ENCODE results near the gene ARF4. TPM values are rescaled to one million over a fixed set of nuclear protein-coding genes. Genes with fewer than 3 reads are reported as not detected.

The ARF4 gene
- total RNA-seq, 2 donors from 2014 or later = 213 to 250 TPM

DNA sequence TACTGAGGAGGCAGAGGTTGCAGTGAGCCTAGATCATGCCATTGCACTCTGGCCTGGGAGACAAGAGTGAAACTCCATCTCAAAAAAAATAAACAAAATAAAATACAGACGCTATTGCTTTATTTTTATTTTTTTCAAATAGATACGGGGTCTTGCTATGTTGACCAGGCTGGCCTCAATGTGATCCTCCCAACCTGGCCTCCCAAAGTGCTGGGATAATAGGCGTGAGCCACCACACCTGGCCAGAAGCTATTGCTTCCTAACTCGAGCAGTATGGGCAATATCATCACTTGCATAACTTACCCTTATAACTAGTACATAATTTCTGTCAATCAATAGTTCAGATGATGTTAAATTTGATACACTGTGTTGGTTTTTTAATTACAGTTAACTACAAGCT is 3.0 kb downstream of the ARF4 start:
- H3K4me1 ChIP-seq = peaks cover 8% of the 10 kb centered on the region

DNA sequence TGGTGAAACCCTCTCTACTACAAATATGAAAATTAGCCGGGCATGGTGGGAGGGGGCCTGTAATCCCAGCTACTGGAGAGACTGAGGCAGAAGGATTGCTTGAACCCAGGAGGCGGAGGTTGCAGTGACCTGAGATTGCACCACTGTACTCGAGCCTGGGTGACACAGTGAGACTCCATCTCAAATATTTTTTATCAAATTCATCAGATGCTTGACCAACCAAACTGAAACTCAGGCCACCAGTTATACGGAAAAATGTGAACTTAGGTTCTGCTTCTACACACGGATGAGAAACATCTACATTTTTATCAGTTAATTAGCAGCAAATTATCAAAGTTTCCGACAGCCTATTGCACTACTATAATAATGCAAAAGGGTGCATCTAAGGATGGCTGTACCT is 4.8 kb downstream of the ARF4 start:
- H3K4me1 ChIP-seq = peaks cover 8% of the 10 kb centered on the region
- intact Hi-C loops (cut with DNase I) = loop anchor here (10.0 kb wide), 1 partner anchor 162 kb away; the partner anchor contains the start of gene SLMAP
- no peaks in the 10 kb centered on the region for H3K9me3 ChIP-seq
- no peak overlapping the region for H3K27ac ChIP-seq
- no peaks in the 10 kb centered on the region for H3K36me3 ChIP-seq
- no peak for DNase-seq
- no peak overlapping the region for H3K9ac ChIP-seq (ENCODE audit: low read depth in 2 of 2, low read length in 2 of 2)
- TF ChIP-seq, protein P1, sequence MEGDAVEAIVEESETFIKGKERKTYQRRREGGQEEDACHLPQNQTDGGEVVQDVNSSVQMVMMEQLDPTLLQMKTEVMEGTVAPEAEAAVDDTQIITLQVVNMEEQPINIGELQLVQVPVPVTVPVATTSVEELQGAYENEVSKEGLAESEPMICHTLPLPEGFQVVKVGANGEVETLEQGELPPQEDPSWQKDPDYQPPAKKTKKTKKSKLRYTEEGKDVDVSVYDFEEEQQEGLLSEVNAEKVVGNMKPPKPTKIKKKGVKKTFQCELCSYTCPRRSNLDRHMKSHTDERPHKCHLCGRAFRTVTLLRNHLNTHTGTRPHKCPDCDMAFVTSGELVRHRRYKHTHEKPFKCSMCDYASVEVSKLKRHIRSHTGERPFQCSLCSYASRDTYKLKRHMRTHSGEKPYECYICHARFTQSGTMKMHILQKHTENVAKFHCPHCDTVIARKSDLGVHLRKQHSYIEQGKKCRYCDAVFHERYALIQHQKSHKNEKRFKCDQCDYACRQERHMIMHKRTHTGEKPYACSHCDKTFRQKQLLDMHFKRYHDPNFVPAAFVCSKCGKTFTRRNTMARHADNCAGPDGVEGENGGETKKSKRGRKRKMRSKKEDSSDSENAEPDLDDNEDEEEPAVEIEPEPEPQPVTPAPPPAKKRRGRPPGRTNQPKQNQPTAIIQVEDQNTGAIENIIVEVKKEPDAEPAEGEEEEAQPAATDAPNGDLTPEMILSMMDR (IDR thresholded peaks at IDR 0.05) = no peak
- no peaks in the 10 kb centered on the region for H3K27me3 ChIP-seq
- H3K4me3 ChIP-seq = no peak overlapping the region

More for the DNA sequence above, 3.0 kb downstream of the ARF4 start:
- Histone ChIP-seq H3K4me3 (no peak overlapping the region), H3K9me3 (no peaks in the 10 kb centered on the region), H3K36me3 (no peaks in the 10 kb centered on the region), H3K27me3 (no peaks in the 10 kb centered on the region), H3K27ac (no peak overlapping the region), H3K9ac (ENCODE audit: low read depth in 2 of 2, low read length in 2 of 2) (peak overlapping the region in 1 of 2 donors; percentile 93)
- no peak for DNase-seq
- intact Hi-C loops (cut with DNase I) = loop anchor here (10.0 kb wide), 1 partner anchor 161 kb away; the partner anchor contains the start of gene SLMAP
- TF ChIP-seq, protein P1 (IDR thresholded peaks at IDR 0.05) = no peak

DNA sequence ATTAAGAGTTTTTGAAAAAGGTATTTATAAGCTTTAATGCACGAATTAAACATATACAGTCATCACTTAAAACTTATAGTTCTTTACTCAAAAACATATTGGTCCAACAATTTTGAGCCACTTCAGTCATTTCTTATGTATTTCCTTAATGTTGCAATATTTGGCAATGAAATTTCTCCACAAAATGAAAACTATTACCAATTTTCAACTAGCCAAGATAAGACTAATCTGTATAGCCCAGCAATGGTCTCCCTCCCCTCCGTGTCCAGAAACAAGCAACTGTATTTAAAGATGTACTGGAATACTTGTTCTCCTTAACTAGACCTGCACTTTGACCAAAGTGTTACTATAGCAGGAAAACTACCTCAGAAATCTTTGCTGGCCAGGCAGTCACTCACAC is 9.2 kb downstream of the ARF4 start:
- intact Hi-C loops (cut with DNase I) = no loop called here
- Histone ChIP-seq H3K4me3 (no peak overlapping the region), H3K27me3 (no peaks in the 10 kb centered on the region), H3K4me1 (peaks cover 2% of the 10 kb centered on the region), H3K27ac (no peak overlapping the region), H3K9ac (ENCODE audit: low read depth in 2 of 2, low read length in 2 of 2) (no peak overlapping the region), H3K9me3 (no peaks in the 10 kb centered on the region), H3K36me3 (no peaks in the 10 kb centered on the region)
- DNase-seq = no peak
- TF ChIP-seq, protein P1 (IDR thresholded peaks at IDR 0.05) = no peak

DNA sequence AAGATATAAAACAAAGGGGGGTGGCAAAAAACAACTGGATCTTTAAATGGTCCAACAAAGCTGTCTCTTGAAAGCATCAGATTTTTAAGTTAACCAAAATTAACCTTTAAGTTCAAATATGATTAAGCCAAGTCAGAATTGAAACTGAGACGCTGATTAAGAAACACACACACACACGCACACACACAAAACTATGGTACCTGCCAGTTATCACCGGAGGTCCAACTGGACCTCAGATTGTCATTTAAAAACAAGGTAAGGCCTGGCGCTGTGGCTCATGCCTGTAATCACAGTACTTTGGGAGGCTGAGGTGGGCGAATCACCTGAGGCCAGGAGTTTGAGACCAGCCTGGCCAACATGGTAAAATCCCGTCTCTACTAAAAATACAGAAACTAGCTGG is 10.4 kb downstream of the ARF4 start:
- intact Hi-C loops (cut with DNase I) = no loop called here
- TF ChIP-seq, protein P1 (IDR thresholded peaks at IDR 0.05) = no peak
- no peaks in the 10 kb centered on the region for H3K9me3 ChIP-seq
- DNase-seq = no peak
- H3K4me1 ChIP-seq = no peaks in the 10 kb centered on the region
- no peak overlapping the region for H3K9ac ChIP-seq (ENCODE audit: low read depth in 2 of 2, low read length in 2 of 2)
- no peaks in the 10 kb centered on the region for H3K36me3 ChIP-seq
- no peak overlapping the region for H3K4me3 ChIP-seq
- H3K27ac ChIP-seq = no peak overlapping the region
- H3K27me3 ChIP-seq = no peaks in the 10 kb centered on the region

DNA sequence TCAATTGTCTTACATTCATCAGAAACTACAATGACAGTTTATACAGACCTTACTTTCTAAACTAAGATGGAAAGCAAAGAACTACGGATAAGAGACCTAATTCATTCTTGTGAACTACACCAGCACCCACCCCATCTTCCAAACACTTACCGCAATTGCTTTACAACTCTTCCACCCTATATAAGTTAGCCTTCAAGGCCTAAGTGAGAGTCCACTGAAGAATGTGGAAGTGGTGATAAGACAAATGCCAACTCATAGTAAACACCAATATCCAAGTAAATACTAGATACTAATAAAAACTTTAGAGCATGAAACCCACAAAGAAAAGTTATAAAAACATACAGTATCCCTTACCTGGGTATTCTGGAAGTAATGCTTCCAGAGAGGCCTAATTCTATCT is 13.6 kb downstream of the ARF4 start:
- no peaks in the 10 kb centered on the region for H3K27me3 ChIP-seq
- no peak for DNase-seq
- intact Hi-C loops (cut with DNase I) = no loop called here
- H3K27ac ChIP-seq = peak overlapping the region; percentile 61
- H3K36me3 ChIP-seq = no peaks in the 10 kb centered on the region
- no peak overlapping the region for H3K4me3 ChIP-seq
- no peaks in the 10 kb centered on the region for H3K4me1 ChIP-seq
- H3K9ac ChIP-seq (ENCODE audit: low read depth in 2 of 2, low read length in 2 of 2) = peak overlapping the region in 1 of 2 donors; percentile 46
- H3K9me3 ChIP-seq = no peaks in the 10 kb centered on the region
- TF ChIP-seq, protein P1 (IDR thresholded peaks at IDR 0.05) = no peak

Data from colonic mucosa (tissue), 4 donors.